B cell (primary cell): ENCODE results near the gene IL5RA. TPM values are rescaled to one million over a fixed set of nuclear protein-coding genes. Genes with fewer than 3 reads are reported as not detected.
A peak's percentile ranks its signal among the peaks of the same experiment; 100 is the strongest.

ENCODE experiments used
- ATAC-seq: fragments of 200-7000 bp; cut with Tn5 transposase; one replicate; pipeline ENCODE4 v1.10.0; 2021; ENCODE audit warnings: low read depth, mild to moderate bottlenecking, moderate number of reproducible peaks, moderate library complexity
- CTCF ChIA-PET: fragments of 350-600 bp; sonication (Branson Sonifier 250); formaldehyde crosslinking; loops from one replicate; lab custom pipeline; 2021; ENCODE audit warnings: antibody characterized with exemption, inconsistent platforms; lab: Charles Lee
- POLR2A ChIA-PET: fragments of 350-600 bp; sonication (Branson Sonifier 250); formaldehyde crosslinking; loops from one replicate; lab custom pipeline; 2021; ENCODE audit warnings: antibody characterized with exemption; lab: Charles Lee
- DNase-seq: peaks from one replicate; pipeline ENCODE4 v3.0.0; 2013
- H2AFZ ChIP-seq: 2 replicates; pipeline ENCODE4 v1.6.1; 2012; ENCODE audit warnings: mild to moderate bottlenecking, low read depth, low read length; ENCODE audit not compliant: insufficient read depth, poor library complexity, severe bottlenecking
- H3K27ac ChIP-seq, 2 donors: 1 replicate in 1 of 2; 2 replicates in 1 of 2; pipeline ENCODE4 v1.5.1; 2012 to 2013; ENCODE audit warnings: low read length in 2 of 2, mild to moderate bottlenecking in 2 of 2, moderate library complexity in 1 of 2
- H3K27me3 ChIP-seq, 4 experiments: fragments of 200-600 bp in 1 of 4; sonication (generic) in 1 of 4; replicated peaks in 1 of 4; 1 replicate in 2 of 4; 2 replicates in 2 of 4; pipeline versions ENCODE4 v1.6.1 to v1.7.0; 2013 to 2016; ENCODE audit warnings: low read length in 3 of 4, mild to moderate bottlenecking in 2 of 4, mixed read lengths in 1 of 4, moderate library complexity in 1 of 4; ENCODE audit not compliant: insufficient read depth in 4 of 4, control insufficient read depth in 3 of 4; ENCODE audit errors: control extremely low read depth in 1 of 4
- H3K36me3 ChIP-seq, 2 experiments: replicated peaks in 1 of 2; 1 replicate in 1 of 2; 2 replicates in 1 of 2; pipeline versions ENCODE4 v1.6.1 to v1.7.1; 2013; ENCODE audit warnings: low read length in 1 of 2; ENCODE audit not compliant: insufficient read depth in 2 of 2, control insufficient read depth in 1 of 2; ENCODE audit errors: control extremely low read depth in 1 of 2, extremely low read depth in 1 of 2
- H3K4me1 ChIP-seq, 2 donors: fragments of 200-600 bp in 1 of 2; sonication (generic) in 1 of 2; 1 replicate in 1 of 2; 2 replicates in 1 of 2; pipeline versions ENCODE4 v1.5.1 to v1.6.1; 2013 to 2017; ENCODE audit warnings: low read length in 2 of 2; ENCODE audit not compliant: control insufficient read depth in 2 of 2, insufficient read depth in 2 of 2
- H3K4me2 ChIP-seq: replicated peaks from 2 replicates; pipeline ENCODE3; 2012; ENCODE audit warnings: mild to moderate bottlenecking, low read depth, low read length; ENCODE audit not compliant: poor library complexity, severe bottlenecking
- H3K4me3 ChIP-seq, 5 experiments: fragments of 200-600 bp in 1 of 5; sonication (generic) in 1 of 5; 1 replicate in 3 of 5; 2 replicates in 2 of 5; pipeline versions ENCODE4 v1.5.1 to v1.7.0; 2011 to 2016; ENCODE audit warnings: low read length in 4 of 5, mild to moderate bottlenecking in 4 of 5, low read depth in 2 of 5, control low read depth in 1 of 5, moderate library complexity in 1 of 5; ENCODE audit not compliant: insufficient read depth in 1 of 5; ENCODE audit errors: control extremely low read depth in 1 of 5, extremely low read depth in 1 of 5
- H3K79me2 ChIP-seq: fragments of 200-600 bp; sonication (generic); one replicate; pipeline ENCODE4 v1.6.0; 2016; ENCODE audit warnings: low read length; ENCODE audit not compliant: control insufficient read depth, insufficient read depth
- H3K9ac ChIP-seq: fragments of 200-600 bp; sonication (generic); 2 replicates; pipeline ENCODE4 v1.6.1; 2017; ENCODE audit warnings: mild to moderate bottlenecking, low read length, moderate library complexity
- H3K9me3 ChIP-seq, 3 donors: one replicate each; pipeline versions ENCODE4 v1.6.1 to v1.7.1; 2013; ENCODE audit warnings: low read length in 2 of 3; ENCODE audit not compliant: control insufficient read depth in 2 of 3, insufficient read depth in 1 of 3; ENCODE audit errors: control extremely low read depth in 1 of 3
- H4K20me1 ChIP-seq: 2 replicates; pipeline ENCODE4 v1.6.0; 2012; ENCODE audit warnings: mild to moderate bottlenecking, low read length; ENCODE audit not compliant: insufficient read depth, control insufficient read depth, poor library complexity, severe bottlenecking
- H3K27ac Mint-ChIP-seq: one replicate; pipeline ENCODE4 v1.8.0; 2021; ENCODE audit warnings: mixed read lengths
- H3K27me3 Mint-ChIP-seq: one replicate; pipeline ENCODE4 v1.8.0; 2021; ENCODE audit warnings: mixed read lengths
- H3K4me1 Mint-ChIP-seq: one replicate; pipeline ENCODE4 v1.8.0; 2021; ENCODE audit warnings: mixed read lengths
- H3K4me3 Mint-ChIP-seq: one replicate; pipeline ENCODE4 v1.8.0; 2021; ENCODE audit warnings: mixed read lengths
- H3K9me3 Mint-ChIP-seq: one replicate; pipeline ENCODE4 v1.8.0; 2022; ENCODE audit warnings: mixed read lengths; ENCODE audit not compliant: insufficient read depth
- EZH2 ChIP-seq: IDR thresholded peaks from 2 replicates; pipeline ENCODE4 v1.6.1; 2012; ENCODE audit warnings: borderline replicate concordance, low read depth, mild to moderate bottlenecking, moderate library complexity, low read length; ENCODE audit not compliant: insufficient read depth, poor library complexity, severe bottlenecking
- WGBS: methylation state at CpG from one replicate; pipeline ENCODE4 v1.1.5; 2013; ENCODE audit warnings: missing lambda C conversion rate; ENCODE audit not compliant: insufficient coverage; 5-methylcytosine and 5-hydroxymethylcytosine counted together
- intact Hi-C: fragments of 100-400 bp; cut with micrococcal nuclease; formaldehyde crosslinking; loops from one replicate; pipeline ENCODE4 v1.10.0; 2022
- polyA plus RNA-seq: library from polyadenylated mRNA; depleted of rRNA; stranded (reverse); fragments of >200 nt; gene quantifications from 2 replicates; pipeline ENCODE4 v1.2.3, GENCODE V29; 2012
- total RNA-seq, 2 donors: library from RNA; stranded (reverse); fragments of 120-200 nt in 1 of 2; gene quantifications; 1 replicate in 1 of 2; 2 replicates in 1 of 2; pipeline versions ENCODE4 v1.2.3 to v1.2.4, GENCODE V29; 2013 to 2022
- TF ChIP-seq, protein P1 (sequence below): fragments of 200-600 bp; IDR thresholded peaks from one replicate; pipeline ENCODE4 v1.8.0; 2022; ENCODE audit warnings: antibody characterized with exemption, mild to moderate bottlenecking

IL5RA gene
- total and polyA plus RNA-seq, 2 donors (not counting 1 experiment from before 2014, with no cell fraction given), result 1.0 to 2.6 TPM

DNA sequence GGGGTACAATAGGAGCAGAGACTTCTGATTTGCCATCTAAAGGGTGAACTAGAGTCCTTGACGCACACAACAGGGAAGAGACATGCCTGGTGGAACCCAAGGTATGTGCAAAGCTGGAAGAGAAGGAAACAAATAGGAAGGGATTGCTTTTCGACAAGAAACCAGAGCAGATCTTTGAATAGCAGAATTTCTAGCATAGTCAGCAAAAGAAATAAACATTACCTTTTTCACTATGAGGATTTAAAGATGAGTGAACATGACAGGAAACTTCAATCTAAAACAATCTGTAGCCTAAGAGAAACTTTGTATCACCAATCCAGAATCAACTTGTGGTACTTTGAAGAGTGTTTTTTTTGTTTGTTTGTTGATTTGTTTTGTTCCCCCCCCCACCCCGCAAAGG, 4.9 kb downstream of the IL5RA start:
- Histone ChIP-seq H3K9me3 (no peaks in the 10 kb centered on the region), H3K4me3 (no peak overlapping the region), H3K4me2 (no peak overlapping the region), H3K79me2 (no peaks in the 10 kb centered on the region), H3K4me1 (peaks cover 21 to 31% of the 10 kb centered on the region in 2 donors), H2AFZ (no peak overlapping the region), H3K27me3 (no peaks in the 10 kb centered on the region), H3K36me3 (no peaks in the 10 kb centered on the region), H4K20me1 (no peaks in the 10 kb centered on the region), H3K27ac (no peak overlapping the region), H3K9ac (peak overlapping the region; percentile 2)
- CTCF ChIA-PET, result no interaction called here
- no peak overlapping the region for H3K4me3 Mint-ChIP-seq
- peaks cover 39% of the 10 kb centered on the region for H3K4me1 Mint-ChIP-seq
- no peak overlapping the region for H3K27ac Mint-ChIP-seq
- no CpG with 5 or more reads among the region's 3 CpGs for WGBS
- intact Hi-C loops, result no loop called here
- TF ChIP-seq EZH2, result no peak
- TF ChIP-seq, protein P1, sequence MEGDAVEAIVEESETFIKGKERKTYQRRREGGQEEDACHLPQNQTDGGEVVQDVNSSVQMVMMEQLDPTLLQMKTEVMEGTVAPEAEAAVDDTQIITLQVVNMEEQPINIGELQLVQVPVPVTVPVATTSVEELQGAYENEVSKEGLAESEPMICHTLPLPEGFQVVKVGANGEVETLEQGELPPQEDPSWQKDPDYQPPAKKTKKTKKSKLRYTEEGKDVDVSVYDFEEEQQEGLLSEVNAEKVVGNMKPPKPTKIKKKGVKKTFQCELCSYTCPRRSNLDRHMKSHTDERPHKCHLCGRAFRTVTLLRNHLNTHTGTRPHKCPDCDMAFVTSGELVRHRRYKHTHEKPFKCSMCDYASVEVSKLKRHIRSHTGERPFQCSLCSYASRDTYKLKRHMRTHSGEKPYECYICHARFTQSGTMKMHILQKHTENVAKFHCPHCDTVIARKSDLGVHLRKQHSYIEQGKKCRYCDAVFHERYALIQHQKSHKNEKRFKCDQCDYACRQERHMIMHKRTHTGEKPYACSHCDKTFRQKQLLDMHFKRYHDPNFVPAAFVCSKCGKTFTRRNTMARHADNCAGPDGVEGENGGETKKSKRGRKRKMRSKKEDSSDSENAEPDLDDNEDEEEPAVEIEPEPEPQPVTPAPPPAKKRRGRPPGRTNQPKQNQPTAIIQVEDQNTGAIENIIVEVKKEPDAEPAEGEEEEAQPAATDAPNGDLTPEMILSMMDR, result no peak
- no peaks in the 10 kb centered on the region for H3K27me3 Mint-ChIP-seq
- no peaks in the 10 kb centered on the region for H3K9me3 Mint-ChIP-seq
- POLR2A ChIA-PET, result no interaction called here
- ATAC-seq (no peak), DNase-seq (no peak)

DNA sequence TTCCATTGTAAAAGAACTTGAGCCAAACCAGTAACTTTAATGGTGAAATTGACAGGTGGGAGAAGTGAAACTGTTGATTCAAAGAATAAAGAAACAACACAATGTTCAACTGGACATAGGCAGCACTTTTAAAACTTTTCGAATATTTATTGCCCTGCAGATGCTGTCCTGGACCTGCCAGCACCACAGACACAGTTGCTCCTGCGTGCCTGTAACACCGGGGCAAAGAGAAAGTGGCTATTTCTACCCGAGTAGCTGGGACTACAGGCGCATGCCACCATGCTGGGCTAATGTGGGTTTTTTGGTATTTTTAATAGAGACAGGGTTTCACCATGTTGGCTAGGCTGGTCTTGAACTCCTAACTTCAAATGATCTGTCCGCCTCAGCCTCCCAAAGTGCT, 7.4 kb downstream of the IL5RA start:
- ChIA-PET POLR2A (no interaction called here), CTCF (no interaction called here)
- ATAC-seq, result no peak
- WGBS, result 96% methylated on average over 4 of the region's 6 CpGs
- Mint-ChIP-seq H3K4me1 (peaks cover 22% of the 10 kb centered on the region), H3K4me3 (no peak overlapping the region), H3K9me3 (no peaks in the 10 kb centered on the region), H3K27ac (no peak overlapping the region), H3K27me3 (no peaks in the 10 kb centered on the region)
- no peak overlapping the region for H3K27ac ChIP-seq
- TF ChIP-seq EZH2, result no peak
- TF ChIP-seq, protein P1, result no peak
- H3K4me1 ChIP-seq, result peaks cover 15 to 31% of the 10 kb centered on the region in 2 donors
- intact Hi-C loops, result no loop called here
- H2AFZ ChIP-seq, result no peak overlapping the region
- H3K79me2 ChIP-seq, result no peaks in the 10 kb centered on the region
- no peak overlapping the region for H3K9ac ChIP-seq
- H4K20me1 ChIP-seq, result no peaks in the 10 kb centered on the region
- H3K9me3 ChIP-seq, result peaks cover 0 to 1% (median 0%) of the 10 kb centered on the region in 3 donors
- H3K4me2 ChIP-seq, result no peak overlapping the region
- H3K36me3 ChIP-seq, result no peaks in the 10 kb centered on the region
- no peaks in the 10 kb centered on the region for H3K27me3 ChIP-seq
- no peak for DNase-seq
- no peak overlapping the region for H3K4me3 ChIP-seq
